ENCODE results near the gene CHID1.

CHID1 gene

GRCh38 chr11:818396-819128 lies 92.0 kb downstream of the CHID1 start, which contains the start of gene PNPLA2:
PNPLA2 (plus strand) TSS chr11:818914; CDS start chr11:819719, 805 bp downstream.
- DNase-seq, result no peak
